B cell (primary cell): ENCODE measurements around the gene BEAN1. TPM values are rescaled to one million over a fixed set of nuclear protein-coding genes. Genes with fewer than 3 reads are reported as not detected.
A peak's percentile ranks its signal among the peaks of the same experiment; 100 is the strongest.

ENCODE experiments used
- ATAC-seq: fragments of 200-7000 bp; cut with Tn5 transposase; one replicate; pipeline ENCODE4 v1.10.0; 2021; ENCODE audit warnings: low read depth, mild to moderate bottlenecking, moderate number of reproducible peaks, moderate library complexity
- CTCF ChIA-PET: fragments of 350-600 bp; sonication (Branson Sonifier 250); formaldehyde crosslinking; loops from one replicate; lab custom pipeline; 2021; ENCODE audit warnings: antibody characterized with exemption, inconsistent platforms; lab: Charles Lee
- POLR2A ChIA-PET: fragments of 350-600 bp; sonication (Branson Sonifier 250); formaldehyde crosslinking; loops from one replicate; lab custom pipeline; 2021; ENCODE audit warnings: antibody characterized with exemption; lab: Charles Lee
- DNase-seq: peaks from one replicate; pipeline ENCODE4 v3.0.0; 2013
- H2AFZ ChIP-seq: 2 replicates; pipeline ENCODE4 v1.6.1; 2012; ENCODE audit warnings: mild to moderate bottlenecking, low read depth, low read length; ENCODE audit not compliant: insufficient read depth, poor library complexity, severe bottlenecking
- H3K27ac ChIP-seq, 2 donors: 1 replicate in 1 of 2; 2 replicates in 1 of 2; pipeline ENCODE4 v1.5.1; 2012 to 2013; ENCODE audit warnings: low read length in 2 of 2, mild to moderate bottlenecking in 2 of 2, moderate library complexity in 1 of 2
- H3K27me3 ChIP-seq, 4 experiments: fragments of 200-600 bp in 1 of 4; sonication (generic) in 1 of 4; replicated peaks in 1 of 4; 1 replicate in 2 of 4; 2 replicates in 2 of 4; pipeline versions ENCODE4 v1.6.1 to v1.7.0; 2013 to 2016; ENCODE audit warnings: low read length in 3 of 4, mild to moderate bottlenecking in 2 of 4, mixed read lengths in 1 of 4, moderate library complexity in 1 of 4; ENCODE audit not compliant: insufficient read depth in 4 of 4, control insufficient read depth in 3 of 4; ENCODE audit errors: control extremely low read depth in 1 of 4
- H3K36me3 ChIP-seq, 2 experiments: replicated peaks in 1 of 2; 1 replicate in 1 of 2; 2 replicates in 1 of 2; pipeline versions ENCODE4 v1.6.1 to v1.7.1; 2013; ENCODE audit warnings: low read length in 1 of 2; ENCODE audit not compliant: insufficient read depth in 2 of 2, control insufficient read depth in 1 of 2; ENCODE audit errors: control extremely low read depth in 1 of 2, extremely low read depth in 1 of 2
- H3K4me1 ChIP-seq, 2 donors: fragments of 200-600 bp in 1 of 2; sonication (generic) in 1 of 2; 1 replicate in 1 of 2; 2 replicates in 1 of 2; pipeline versions ENCODE4 v1.5.1 to v1.6.1; 2013 to 2017; ENCODE audit warnings: low read length in 2 of 2; ENCODE audit not compliant: control insufficient read depth in 2 of 2, insufficient read depth in 2 of 2
- H3K4me2 ChIP-seq: replicated peaks from 2 replicates; pipeline ENCODE3; 2012; ENCODE audit warnings: mild to moderate bottlenecking, low read depth, low read length; ENCODE audit not compliant: poor library complexity, severe bottlenecking
- H3K4me3 ChIP-seq, 5 experiments: fragments of 200-600 bp in 1 of 5; sonication (generic) in 1 of 5; 1 replicate in 3 of 5; 2 replicates in 2 of 5; pipeline versions ENCODE4 v1.5.1 to v1.7.0; 2011 to 2016; ENCODE audit warnings: low read length in 4 of 5, mild to moderate bottlenecking in 4 of 5, low read depth in 2 of 5, control low read depth in 1 of 5, moderate library complexity in 1 of 5; ENCODE audit not compliant: insufficient read depth in 1 of 5; ENCODE audit errors: control extremely low read depth in 1 of 5, extremely low read depth in 1 of 5
- H3K79me2 ChIP-seq: fragments of 200-600 bp; sonication (generic); one replicate; pipeline ENCODE4 v1.6.0; 2016; ENCODE audit warnings: low read length; ENCODE audit not compliant: control insufficient read depth, insufficient read depth
- H3K9ac ChIP-seq: fragments of 200-600 bp; sonication (generic); 2 replicates; pipeline ENCODE4 v1.6.1; 2017; ENCODE audit warnings: mild to moderate bottlenecking, low read length, moderate library complexity
- H3K9me3 ChIP-seq, 3 donors: one replicate each; pipeline versions ENCODE4 v1.6.1 to v1.7.1; 2013; ENCODE audit warnings: low read length in 2 of 3; ENCODE audit not compliant: control insufficient read depth in 2 of 3, insufficient read depth in 1 of 3; ENCODE audit errors: control extremely low read depth in 1 of 3
- H4K20me1 ChIP-seq: 2 replicates; pipeline ENCODE4 v1.6.0; 2012; ENCODE audit warnings: mild to moderate bottlenecking, low read length; ENCODE audit not compliant: insufficient read depth, control insufficient read depth, poor library complexity, severe bottlenecking
- H3K27ac Mint-ChIP-seq: one replicate; pipeline ENCODE4 v1.8.0; 2021; ENCODE audit warnings: mixed read lengths
- H3K27me3 Mint-ChIP-seq: one replicate; pipeline ENCODE4 v1.8.0; 2021; ENCODE audit warnings: mixed read lengths
- H3K4me1 Mint-ChIP-seq: one replicate; pipeline ENCODE4 v1.8.0; 2021; ENCODE audit warnings: mixed read lengths
- H3K4me3 Mint-ChIP-seq: one replicate; pipeline ENCODE4 v1.8.0; 2021; ENCODE audit warnings: mixed read lengths
- H3K9me3 Mint-ChIP-seq: one replicate; pipeline ENCODE4 v1.8.0; 2022; ENCODE audit warnings: mixed read lengths; ENCODE audit not compliant: insufficient read depth
- EZH2 ChIP-seq: IDR thresholded peaks from 2 replicates; pipeline ENCODE4 v1.6.1; 2012; ENCODE audit warnings: borderline replicate concordance, low read depth, mild to moderate bottlenecking, moderate library complexity, low read length; ENCODE audit not compliant: insufficient read depth, poor library complexity, severe bottlenecking
- WGBS: methylation state at CpG from one replicate; pipeline ENCODE4 v1.1.5; 2013; ENCODE audit warnings: missing lambda C conversion rate; ENCODE audit not compliant: insufficient coverage; 5-methylcytosine and 5-hydroxymethylcytosine counted together
- intact Hi-C: fragments of 100-400 bp; cut with micrococcal nuclease; formaldehyde crosslinking; loops from one replicate; pipeline ENCODE4 v1.10.0; 2022
- polyA plus RNA-seq: library from polyadenylated mRNA; depleted of rRNA; stranded (reverse); fragments of >200 nt; gene quantifications from 2 replicates; pipeline ENCODE4 v1.2.3, GENCODE V29; 2012
- total RNA-seq, 2 donors: library from RNA; stranded (reverse); fragments of 120-200 nt in 1 of 2; gene quantifications; 1 replicate in 1 of 2; 2 replicates in 1 of 2; pipeline versions ENCODE4 v1.2.3 to v1.2.4, GENCODE V29; 2013 to 2022
- TF ChIP-seq, protein P1 (sequence below): fragments of 200-600 bp; IDR thresholded peaks from one replicate; pipeline ENCODE4 v1.8.0; 2022; ENCODE audit warnings: antibody characterized with exemption, mild to moderate bottlenecking

Gene BEAN1
- total and polyA plus RNA-seq, 2 donors (not counting 1 experiment from before 2014, with no cell fraction given): not detected

DNA sequence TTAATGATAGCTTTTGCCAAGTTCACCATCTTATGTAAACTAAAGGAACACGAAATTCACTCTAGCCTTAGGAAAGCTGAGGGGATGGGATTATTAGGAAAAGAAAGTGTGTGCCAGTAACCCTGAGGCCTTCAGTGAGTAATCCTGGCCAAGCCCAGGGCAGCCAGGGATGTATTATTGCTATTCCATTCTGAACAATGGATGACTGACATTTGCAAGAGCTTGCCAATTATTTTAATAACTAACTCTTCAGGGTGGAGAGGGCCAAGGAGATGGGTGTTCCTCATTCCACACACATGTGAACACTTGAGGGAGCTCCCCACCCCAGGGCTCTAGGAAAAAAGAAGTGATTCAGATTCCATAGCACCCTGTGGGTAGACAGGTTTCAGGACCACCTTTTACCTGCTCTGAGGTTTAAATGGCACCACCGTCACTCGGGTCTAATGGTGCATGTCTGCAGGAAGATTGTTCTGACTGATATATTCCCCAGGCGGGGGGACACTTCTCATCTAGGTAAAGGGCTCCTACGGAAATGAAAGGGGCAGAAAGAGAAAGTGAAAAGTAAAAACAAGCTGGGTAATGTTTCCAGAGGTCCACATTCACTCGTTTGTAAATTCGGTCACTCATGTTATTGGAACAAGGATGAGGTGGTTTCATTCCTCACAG lies 81.3 kb downstream of the BEAN1 start:
- TF ChIP-seq EZH2: no peak
- TF ChIP-seq, protein P1, sequence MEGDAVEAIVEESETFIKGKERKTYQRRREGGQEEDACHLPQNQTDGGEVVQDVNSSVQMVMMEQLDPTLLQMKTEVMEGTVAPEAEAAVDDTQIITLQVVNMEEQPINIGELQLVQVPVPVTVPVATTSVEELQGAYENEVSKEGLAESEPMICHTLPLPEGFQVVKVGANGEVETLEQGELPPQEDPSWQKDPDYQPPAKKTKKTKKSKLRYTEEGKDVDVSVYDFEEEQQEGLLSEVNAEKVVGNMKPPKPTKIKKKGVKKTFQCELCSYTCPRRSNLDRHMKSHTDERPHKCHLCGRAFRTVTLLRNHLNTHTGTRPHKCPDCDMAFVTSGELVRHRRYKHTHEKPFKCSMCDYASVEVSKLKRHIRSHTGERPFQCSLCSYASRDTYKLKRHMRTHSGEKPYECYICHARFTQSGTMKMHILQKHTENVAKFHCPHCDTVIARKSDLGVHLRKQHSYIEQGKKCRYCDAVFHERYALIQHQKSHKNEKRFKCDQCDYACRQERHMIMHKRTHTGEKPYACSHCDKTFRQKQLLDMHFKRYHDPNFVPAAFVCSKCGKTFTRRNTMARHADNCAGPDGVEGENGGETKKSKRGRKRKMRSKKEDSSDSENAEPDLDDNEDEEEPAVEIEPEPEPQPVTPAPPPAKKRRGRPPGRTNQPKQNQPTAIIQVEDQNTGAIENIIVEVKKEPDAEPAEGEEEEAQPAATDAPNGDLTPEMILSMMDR: no peak
- intact Hi-C loops: no loop called here
- Mint-ChIP-seq H3K9me3 (no peaks in the 10 kb centered on the region), H3K27me3 (peaks cover 3% of the 10 kb centered on the region), H3K4me1 (peaks cover 20% of the 10 kb centered on the region), H3K27ac (peak overlapping the region; percentile 55), H3K4me3 (peak overlapping the region; percentile 23)
- Histone ChIP-seq H3K9me3 (no peaks in the 10 kb centered on the region), H3K27ac (no peak overlapping the region), H3K27me3 (no peaks in the 10 kb centered on the region), H3K4me1 (peaks cover 0 to 9% of the 10 kb centered on the region in 2 donors), H3K79me2 (no peaks in the 10 kb centered on the region), H3K36me3 (no peaks in the 10 kb centered on the region), H3K9ac (no peak overlapping the region), H3K4me3 (no peak overlapping the region), H2AFZ (no peak overlapping the region), H3K4me2 (no peak overlapping the region), H4K20me1 (no peaks in the 10 kb centered on the region)
- ChIA-PET POLR2A (interaction anchor here (1.2 kb wide), 1 partner anchor 22 kb away, joined by 3 read pairs; no protein-coding TSS in a partner anchor), CTCF (interaction anchor here (0.9 to 2.4 kb wide), 6 partner anchors 17 to 81 kb away, joined by 3 to 8 read pairs (median 4); partner anchors contain the start of gene CKLF)
- WGBS: 73% methylated on average over 7 of the region's 7 CpGs
- peak; percentile 24 for DNase-seq
- peak; percentile 49 for ATAC-seq

DNA sequence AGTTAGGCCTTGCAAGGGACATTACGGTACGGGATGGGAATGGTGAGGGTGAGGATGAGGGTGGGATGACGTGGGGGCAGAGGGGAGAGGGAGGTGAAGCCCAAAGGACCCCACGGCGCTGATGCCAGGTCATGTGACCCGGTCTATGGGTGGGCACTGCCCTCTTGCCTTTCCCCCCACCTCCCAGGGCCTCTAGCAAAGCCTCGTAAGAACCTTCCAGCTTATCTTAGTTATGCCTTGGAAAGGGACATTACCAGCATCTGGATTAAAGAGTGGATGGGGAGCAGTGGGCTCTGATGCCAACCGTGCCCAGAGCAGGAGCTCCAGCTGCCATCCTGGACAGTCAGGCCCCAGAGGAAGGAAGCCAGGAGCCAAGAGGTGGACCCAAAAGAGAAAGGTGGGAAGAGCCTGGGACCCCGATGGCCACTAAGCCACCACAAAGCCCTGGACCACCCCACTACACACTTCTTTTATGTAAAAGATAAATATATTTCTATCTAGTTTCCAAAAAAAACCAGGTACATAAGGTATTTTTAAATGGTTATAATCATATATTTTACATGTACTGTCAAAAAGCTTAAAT lies 81.9 kb downstream of the BEAN1 start:
- H2AFZ ChIP-seq: no peak overlapping the region
- no peaks in the 10 kb centered on the region for H3K36me3 ChIP-seq
- no peaks in the 10 kb centered on the region for H3K9me3 ChIP-seq
- WGBS: 83% methylated on average over 6 of the region's 9 CpGs
- Mint-ChIP-seq H3K27me3 (peaks cover 3% of the 10 kb centered on the region), H3K4me1 (peaks cover 20% of the 10 kb centered on the region), H3K9me3 (no peaks in the 10 kb centered on the region), H3K4me3 (peak overlapping the region; percentile 23), H3K27ac (peak overlapping the region; percentile 55)
- POLR2A ChIA-PET: no interaction called here
- no peak overlapping the region for H3K4me3 ChIP-seq
- H3K4me1 ChIP-seq: peaks cover 0 to 9% of the 10 kb centered on the region in 2 donors
- H3K9ac ChIP-seq: no peak overlapping the region
- H4K20me1 ChIP-seq: no peaks in the 10 kb centered on the region
- H3K27me3 ChIP-seq: peaks cover 0 to 3% (median 0%) of the 10 kb centered on the region in 4 experiments
- H3K27ac ChIP-seq: no peak overlapping the region
- no peak for TF ChIP-seq EZH2
- TF ChIP-seq, protein P1: no peak
- DNase-seq (no peak), ATAC-seq (no peak)
- no peaks in the 10 kb centered on the region for H3K79me2 ChIP-seq
- CTCF ChIA-PET: interaction anchor here (1.0 to 2.4 kb wide), 6 partner anchors 17 to 80 kb away, joined by 3 to 8 read pairs (median 4); no protein-coding TSS in a partner anchor
- no peak overlapping the region for H3K4me2 ChIP-seq
- intact Hi-C loops: no loop called here
